Stimulated activated CD8-positive, alpha-beta memory T cell treated with anti-CD3 and anti-CD28 coated beads, Interleukin-2, amount 100 ng/mL, for 48 hours (primary cell): Measurements from ENCODE around the gene TTC28.
"Not testable (repeated sequence)": the region's sequence is repeated elsewhere in the genome, so short reads cannot be mapped to it uniquely, and the experiment has no call there.

Experiments used
- DNase-seq, 2 donors: peaks; one replicate each; pipeline ENCODE4 v3.0.0-alpha.2; 2020; ENCODE audit warnings: low read depth in 2 of 2

Gene TTC28

GRCh38 chr22:28678170-28678569, 1.5 kb downstream of the TTC28 start:
- not testable (repeated sequence) for DNase-seq

DNA sequence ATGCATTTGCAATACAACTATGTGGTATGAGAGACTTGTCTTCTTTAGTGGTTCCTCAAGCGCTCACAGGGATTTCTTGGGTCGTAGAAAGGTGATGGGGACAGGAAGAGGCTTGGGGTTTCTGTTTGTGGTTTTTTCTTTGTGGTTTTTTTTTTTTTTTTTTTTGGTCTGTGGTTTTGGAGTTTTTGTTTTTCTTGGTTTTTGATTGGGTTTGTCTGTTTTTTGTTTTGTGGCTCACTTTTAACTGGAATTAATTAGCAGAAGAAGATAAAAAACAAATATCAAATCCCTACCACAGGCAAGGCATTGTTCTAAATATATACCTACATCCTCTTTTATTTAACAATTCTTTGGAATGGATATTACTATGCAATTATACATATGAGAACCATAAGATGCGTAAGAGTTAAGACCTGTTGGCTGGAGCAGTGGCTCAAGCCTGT, 5.5 kb downstream of the TTC28 start:
- DNase-seq = no peak

DNA sequence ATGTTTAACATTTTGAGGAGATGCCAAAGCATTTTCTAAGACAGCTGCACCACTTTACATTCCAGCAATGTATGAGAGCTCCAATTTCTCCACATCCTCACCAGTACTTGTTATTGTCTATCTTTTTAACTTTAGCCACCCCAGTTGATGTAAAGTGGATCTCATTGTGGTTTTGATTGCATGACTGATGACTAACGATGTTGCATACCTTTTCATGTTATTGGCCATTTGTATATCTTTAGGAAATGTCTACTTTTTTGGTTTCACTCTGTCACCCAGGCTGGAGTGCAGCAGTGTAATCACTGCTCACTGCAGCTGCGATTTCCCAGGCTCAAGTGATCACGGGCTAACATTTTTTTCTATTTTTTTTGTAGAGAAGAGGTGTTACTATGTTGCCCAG, 8.9 kb downstream of the TTC28 start:
- no peak for DNase-seq

DNA sequence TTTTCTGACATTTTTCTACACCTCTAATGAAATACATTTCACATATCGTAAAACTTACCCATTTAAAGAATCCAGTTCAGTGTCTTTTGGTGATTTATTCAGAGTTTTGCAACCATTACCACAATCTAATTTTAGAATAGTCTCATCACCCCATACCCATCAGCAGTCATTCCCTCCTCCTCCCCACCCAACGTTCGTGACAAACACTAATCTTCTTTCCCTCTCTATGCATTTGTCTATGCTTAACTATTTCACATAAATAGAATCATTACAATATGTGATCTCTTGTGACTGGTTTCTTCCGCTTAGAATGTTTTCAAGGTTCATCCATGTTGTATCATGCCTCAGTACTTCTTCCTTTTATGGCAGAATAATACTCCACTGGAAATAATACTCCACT, 9.5 kb downstream of the TTC28 start:
- DNase-seq = no peak

GRCh38 chr22:28669387-28669786, 10.3 kb downstream of the TTC28 start:
- no peak for DNase-seq

- DNase-seq = not testable (repeated sequence)
These were observed 16.1 kb downstream of the TTC28 start for GRCh38 chr22:28663569-28663942.

DNA sequence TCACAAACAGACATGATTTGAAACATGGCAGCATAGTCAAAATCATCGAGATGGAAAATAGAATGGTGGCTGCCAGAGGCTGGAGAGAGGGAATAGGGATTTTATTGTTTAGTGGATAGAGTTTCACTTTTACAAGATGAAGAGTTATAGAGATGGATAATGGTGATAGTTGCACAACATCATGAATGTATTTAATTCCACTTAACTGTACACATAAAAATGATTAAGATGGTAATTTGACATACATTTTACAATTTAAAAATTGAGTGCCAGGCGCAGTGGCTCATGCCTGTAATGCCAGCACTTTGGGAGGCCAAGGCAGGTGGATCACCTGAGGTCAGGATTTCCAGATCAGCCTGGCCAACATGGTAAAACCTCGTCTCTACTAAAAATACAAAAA, 21.2 kb downstream of the TTC28 start:
- no peak for DNase-seq

- DNase-seq = no peak
These were observed 23.5 kb downstream of the TTC28 start for GRCh38 chr22:28656181-28656580.

DNA sequence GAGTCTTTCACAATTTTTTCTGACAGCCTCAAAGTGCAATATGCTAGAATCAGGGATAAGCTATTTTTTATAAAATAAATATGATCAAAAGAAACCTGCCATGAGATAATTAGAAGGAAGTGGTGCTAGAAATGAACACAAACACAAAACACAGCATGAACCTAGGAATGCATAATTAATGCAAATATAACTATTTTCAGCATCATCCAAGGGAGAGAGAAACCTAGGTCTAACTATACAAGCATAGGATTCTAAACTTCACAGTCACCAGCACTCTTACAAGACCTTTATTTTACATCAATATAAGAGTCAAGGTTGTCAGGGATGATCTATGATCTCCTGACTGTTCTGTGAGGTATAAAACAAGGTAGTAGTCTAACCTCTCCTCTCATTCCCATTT, 29.2 kb downstream of the TTC28 start:
- DNase-seq = no peak

- DNase-seq = no peak
These were observed 30.8 kb downstream of the TTC28 start for GRCh38 chr22:28648792-28649191.

- no peak for DNase-seq
These were observed 32.4 kb downstream of the TTC28 start for GRCh38 chr22:28647216-28647615.

DNA sequence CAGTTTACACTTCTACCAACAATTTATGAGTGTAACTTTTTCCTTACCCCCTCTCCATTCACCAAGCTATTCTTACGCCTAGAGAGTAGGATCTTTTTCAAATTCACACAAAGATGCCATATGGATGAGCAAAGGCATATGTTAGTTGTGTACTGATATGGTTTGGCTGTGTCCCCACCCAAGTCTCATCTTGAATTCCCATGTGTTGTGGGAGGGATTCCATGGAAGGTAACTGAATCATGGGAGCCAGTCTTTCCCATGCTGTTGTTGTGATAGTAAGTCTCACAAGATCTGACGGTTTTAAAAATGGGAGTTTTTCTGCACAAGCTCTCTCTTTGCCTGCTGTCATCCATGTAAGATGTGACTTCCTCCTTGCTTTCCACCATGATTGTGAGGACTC, 40.3 kb downstream of the TTC28 start:
- DNase-seq = no peak

GRCh38 chr22:28637225-28637624, 42.4 kb downstream of the TTC28 start:
- no peak for DNase-seq

GRCh38 chr22:28630177-28630574, 49.5 kb downstream of the TTC28 start:
- no peak for DNase-seq

- no peak for DNase-seq
These were observed 50.0 kb downstream of the TTC28 start for GRCh38 chr22:28629420-28630176.

DNA sequence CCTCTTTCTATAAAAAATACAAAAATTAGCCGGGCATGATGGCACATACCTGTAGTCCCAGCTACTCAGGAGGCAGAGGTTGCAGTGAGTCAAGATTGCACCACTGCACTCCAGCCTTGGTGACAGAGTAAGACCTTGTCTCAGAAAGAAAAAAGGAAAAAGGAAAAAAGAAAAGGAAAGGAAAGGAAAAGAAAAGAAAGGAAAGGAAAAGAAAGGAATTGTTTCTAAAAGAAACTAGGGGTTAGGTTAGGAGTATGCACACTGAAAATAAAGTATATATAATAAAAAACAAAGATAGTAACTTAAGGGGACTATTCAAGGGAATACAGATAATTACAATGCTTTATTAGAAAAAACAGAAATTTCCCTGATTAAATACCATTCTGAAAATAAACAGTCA, 50.9 kb downstream of the TTC28 start:
- DNase-seq = no peak

- no peak for DNase-seq
These were observed 51.8 kb downstream of the TTC28 start for GRCh38 chr22:28627791-28628190.

GRCh38 chr22:28620244-28620922, 59.3 kb downstream of the TTC28 start:
- DNase-seq = no peak

GRCh38 chr22:28619236-28619635, 60.4 kb downstream of the TTC28 start:
- DNase-seq = no peak

GRCh38 chr22:28615423-28615822, 64.2 kb downstream of the TTC28 start:
- DNase-seq = not testable (repeated sequence)

GRCh38 chr22:28609921-28610320, 69.7 kb downstream of the TTC28 start:
- DNase-seq = no peak

DNA sequence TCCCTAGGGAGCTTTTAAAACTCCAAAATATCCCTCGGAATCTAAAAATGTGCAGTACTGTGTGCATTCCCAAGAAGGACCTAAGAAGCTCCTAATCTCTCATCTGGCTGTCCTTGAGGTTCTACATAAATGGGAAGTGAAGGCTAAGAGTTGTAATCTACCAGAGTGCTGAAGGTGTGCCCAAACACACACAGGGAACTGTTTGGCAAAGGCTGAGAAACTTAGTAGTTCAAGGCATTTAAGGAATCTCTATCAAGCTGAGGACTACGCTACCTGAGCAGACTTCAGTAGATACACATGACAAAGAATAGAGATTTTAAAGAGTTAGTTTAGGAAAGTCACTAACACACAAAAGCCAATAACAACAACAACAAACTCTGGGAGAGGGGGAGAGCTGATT, 71.1 kb downstream of the TTC28 start:
- DNase-seq = no peak

- DNase-seq = no peak
These were observed 71.8 kb downstream of the TTC28 start for GRCh38 chr22:28607795-28608194.
